GM19025 (cell line): Measurements from ENCODE around the gene MOB2.
A peak's percentile ranks its signal among the peaks of the same experiment; 100 is the strongest.

Experiments used
- ATAC-seq: cut with Tn5 transposase; IDR thresholded peaks from one replicate; pipeline ENCODE4 v1.9.1; 2021; ENCODE audit warnings: mild to moderate bottlenecking, low read depth, moderate library complexity; ENCODE audit not compliant: unreplicated experiment

The MOB2 gene, protein sequence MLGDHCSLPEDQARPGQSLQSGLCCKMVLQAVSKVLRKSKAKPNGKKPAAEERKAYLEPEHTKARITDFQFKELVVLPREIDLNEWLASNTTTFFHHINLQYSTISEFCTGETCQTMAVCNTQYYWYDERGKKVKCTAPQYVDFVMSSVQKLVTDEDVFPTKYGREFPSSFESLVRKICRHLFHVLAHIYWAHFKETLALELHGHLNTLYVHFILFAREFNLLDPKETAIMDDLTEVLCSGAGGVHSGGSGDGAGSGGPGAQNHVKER

DNA sequence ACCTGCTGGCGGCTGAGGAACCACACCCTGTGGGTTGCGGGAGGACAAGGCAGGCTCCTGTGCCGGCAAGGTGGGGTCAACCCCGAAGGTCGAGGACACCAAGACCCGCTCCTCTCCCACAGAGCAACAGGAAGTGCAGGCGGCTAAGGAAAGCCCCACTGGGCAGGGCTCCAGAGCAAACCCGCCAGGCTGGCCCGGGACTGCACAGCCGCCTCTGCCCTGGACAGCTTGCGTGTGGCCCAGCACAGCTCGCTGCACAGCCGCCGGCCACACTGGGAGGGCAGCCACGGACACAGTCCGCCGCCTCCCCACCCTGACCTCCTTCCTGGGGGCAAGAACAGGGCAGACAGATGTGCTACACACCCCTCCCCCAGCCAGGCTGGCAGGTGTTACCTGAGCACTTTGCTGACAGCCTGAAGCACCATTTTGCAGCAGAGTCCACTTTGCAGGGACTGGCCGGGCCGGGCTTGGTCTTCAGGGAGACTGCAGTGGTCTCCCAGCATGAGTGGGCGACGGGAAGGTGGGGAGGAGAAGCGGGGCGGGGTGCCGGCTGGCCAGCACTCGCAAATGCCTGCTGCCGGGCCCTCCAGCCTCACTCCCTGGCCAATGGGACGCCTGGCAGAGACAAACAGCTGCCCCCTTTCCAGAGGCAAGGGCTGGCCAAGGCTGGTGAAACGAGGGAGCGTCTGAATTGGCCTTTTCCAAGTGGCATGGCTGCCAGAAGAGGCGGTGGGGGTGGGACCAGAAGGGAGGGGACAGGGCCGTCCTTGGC, at the start of gene MOB2:
TSS of gene MOB2 (minus strand) at position 726 of the 772 bp plus-strand sequence. CDS start at position 503, 223 bp downstream.
- ATAC-seq = no peak

DNA sequence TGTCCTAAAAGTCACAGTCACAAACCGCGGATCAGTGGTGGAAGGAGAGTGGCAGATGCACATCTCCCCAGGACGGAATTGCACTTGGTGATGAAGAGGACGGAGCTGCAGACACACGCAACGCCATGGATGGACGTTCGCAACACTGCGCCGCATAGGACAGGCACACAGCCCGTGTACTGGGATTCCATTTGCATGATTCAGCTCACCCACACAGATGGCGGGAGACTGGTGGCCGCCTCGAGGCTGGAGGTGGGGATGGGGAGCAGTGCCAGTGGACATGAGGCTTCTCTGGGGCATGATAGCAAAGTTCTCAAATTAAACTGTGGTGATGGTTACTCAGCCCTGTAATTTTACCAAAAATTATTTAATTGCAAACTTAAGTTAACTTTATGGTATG, 48.1 kb upstream of the MOB2 start:
- no peak for ATAC-seq

DNA sequence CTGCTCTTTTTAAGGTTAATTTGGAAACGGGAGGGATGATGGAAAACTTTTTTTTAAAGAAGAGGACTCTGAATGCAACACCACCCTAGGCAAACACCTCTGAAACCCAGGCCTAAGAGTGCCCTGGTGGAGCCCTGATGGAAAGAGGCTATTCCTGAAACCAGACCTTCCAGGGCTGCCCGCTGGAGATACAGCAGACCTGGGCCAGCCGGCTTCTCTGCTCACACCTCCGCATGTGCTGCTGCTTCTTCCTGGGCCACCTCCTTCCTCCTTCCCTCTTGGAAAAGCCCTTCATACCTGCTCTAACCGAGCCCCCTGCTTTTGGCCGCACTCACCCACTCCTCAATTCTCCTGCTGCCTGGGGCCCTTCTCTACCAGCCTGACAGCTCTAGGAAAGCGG, 47.6 kb upstream of the MOB2 start:
- ATAC-seq = no peak

DNA sequence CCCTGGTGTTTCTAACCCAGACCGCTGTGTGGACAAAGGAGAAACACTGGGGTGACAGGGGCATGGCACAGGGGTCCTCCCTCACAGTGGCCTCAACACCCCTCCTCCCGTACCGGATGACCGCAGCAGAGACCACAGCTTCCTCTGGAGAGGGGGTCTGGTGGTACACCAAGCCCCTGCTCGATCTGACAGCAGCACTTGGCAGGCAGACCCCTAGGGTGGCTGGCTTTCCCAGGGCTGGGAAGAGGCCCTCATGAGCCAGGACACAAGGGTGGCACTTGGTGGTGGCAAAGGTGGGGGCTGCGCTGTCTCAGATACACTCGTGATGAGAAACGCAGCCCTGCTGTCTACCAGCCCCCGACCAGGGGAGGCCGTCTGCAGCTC, 46.8 kb upstream of the MOB2 start:
- no peak for ATAC-seq

DNA sequence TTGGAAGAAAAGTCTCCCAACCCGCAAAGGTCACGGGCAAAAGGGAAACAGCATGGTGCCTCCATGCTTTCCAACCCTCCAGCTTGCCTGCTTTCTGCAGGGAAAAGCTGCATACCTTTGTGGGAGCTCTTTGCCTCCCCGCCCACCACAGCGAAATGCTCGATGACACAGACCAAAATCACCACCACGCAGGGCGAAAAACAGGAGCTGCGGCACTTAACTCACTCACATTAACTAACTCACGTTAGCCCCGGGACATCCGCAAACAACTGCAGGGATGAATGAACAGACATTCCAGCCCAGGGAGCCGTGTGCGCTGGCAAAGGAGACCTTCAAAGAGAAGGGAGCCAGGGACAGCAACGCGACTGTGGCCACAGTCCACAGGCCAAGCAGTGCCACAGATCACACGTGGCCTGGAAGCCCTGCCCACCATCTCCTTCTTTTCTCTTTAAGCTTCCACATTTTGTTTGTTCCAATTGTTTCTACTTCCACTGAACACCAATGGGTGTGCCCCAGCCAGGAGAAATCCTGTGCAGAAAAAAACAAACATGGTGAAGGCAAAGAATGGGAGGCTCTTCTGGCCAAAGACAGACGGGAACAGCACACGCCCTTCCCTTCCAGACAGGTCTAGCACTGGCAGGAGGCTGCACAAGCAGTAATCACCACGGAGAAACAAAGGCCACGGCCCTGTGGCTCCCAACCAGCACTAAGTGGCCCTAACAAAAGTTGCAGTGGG, 46.2 kb upstream of the MOB2 start:
- no peak for ATAC-seq

DNA sequence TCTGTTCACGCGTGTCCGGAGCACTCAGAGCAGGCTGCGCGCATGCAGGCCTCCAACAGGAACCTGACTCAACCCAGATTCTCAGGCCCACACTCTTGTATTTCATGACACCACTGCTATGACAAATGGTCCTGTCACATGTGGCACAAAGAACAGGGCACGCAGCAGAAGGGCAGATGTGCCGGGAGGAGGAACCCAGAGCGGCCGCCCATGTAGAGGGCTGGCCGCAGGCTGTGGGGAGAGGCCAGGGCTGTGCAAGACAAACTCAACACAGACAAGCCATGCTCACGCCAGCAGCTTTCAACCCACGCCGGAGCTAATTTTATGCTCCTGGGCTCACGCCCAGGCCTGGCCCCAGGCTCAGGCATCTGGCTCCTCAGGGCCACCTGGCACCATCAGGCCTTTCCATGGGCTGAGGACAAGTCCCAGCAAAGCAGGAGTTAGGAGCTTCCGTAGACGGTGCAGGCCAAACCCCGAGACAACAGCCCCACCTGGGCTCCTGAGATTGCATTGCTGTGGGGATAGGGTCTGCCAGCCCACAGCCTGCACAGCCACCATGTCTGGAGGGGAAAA, 45.5 kb upstream of the MOB2 start:
- no peak for ATAC-seq

DNA sequence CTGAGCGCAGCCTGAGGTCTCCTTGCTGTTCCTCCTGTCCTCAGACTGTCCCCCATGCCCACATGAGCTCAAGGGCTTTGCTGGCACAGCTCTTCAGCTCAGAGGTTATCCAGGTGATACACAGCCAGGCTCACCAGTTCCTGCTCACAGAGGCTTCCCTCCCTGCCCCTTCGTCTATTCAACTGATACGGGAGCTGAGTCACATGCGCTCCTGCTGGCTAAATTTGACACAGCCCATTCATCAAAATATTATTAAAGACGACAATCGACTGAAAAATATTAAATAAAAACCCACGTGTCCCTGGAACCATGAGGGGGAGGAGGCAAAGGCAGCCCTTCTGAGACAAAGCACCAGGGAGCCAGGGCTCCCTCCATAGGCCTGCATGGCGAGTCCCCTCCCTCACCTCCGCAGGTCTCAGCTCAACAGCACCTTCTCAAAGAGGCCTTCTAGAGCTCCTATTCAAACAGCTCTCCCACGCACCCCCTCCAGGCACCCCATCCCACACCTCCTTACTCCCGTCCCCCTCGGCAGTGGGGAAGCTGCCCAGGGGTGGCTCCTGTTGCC, 45.0 kb upstream of the MOB2 start:
- ATAC-seq = no peak

DNA sequence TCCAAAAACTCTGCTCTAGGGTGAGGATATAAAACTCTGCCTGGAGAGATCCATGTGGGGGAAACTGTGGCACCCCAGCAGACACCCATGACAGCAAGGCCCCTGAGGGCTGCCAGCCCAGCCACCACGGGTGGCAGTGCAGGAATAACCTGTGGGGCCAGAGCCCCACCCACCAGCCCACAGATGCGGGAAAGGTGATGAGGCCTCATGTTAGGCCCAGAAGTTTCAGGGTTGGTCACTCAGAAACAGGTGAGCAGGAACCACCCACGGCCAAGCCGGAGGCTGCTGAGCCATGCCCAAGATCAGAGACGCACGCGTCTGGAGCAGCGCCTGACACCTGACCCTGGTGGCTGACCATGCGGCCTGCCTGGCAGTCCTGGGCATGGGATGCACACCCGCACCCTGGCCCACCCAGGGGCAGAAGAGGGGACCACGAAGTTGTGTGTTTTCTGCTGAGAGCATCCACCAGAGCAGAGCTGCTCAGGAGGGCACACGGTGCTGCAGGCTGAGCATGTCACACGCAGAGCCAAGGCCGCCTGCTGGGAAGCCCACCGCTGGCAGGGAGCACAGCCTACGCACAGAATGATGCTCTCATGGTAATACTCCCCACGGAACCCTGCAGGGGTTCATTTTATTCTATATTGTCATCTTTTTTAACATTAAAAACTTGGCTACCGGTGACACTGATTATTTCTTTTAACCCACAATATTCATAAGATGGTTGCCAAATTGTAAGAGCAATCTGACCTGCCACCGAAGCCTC, 44.3 kb upstream of the MOB2 start:
- no peak for ATAC-seq

DNA sequence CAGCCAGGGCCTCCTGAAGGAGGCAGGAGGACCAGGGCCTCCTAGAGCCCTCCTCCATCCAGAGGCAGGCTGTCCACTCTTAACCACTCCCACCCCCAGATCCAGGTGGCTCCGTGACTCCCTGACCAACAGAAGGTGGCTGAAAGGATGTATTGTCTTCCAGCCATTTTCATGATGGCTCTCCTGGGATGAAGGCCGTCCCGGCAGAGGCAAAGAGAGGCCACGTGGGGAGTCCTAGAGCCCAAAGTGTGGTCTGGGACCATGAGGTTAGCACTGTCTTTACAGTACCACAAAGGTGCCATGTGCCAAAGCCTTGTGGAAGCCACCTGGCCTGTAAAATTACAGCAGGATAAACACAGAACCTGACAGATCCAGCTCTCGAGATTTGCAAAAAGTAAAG, 43.2 kb upstream of the MOB2 start:
- no peak for ATAC-seq

DNA sequence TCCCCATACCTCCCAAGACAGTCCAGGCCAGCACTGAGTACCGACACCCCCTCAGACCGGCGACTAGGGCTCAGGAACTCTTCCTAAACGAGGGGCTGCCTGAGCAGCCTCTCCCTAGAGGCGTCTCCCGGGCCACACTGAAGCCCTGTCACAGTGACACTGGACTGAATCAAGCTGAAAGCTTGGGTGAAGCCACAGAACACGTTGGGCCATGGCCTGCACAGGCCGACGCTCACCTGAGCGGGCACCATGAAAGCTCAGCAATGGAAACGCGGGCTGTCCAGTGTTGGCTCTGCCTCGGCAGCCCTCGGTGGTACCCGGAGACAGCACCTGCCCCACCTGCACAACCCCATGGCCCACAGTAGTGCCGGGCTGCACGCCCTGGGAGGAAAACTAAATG, 42.7 kb upstream of the MOB2 start:
- no peak for ATAC-seq

DNA sequence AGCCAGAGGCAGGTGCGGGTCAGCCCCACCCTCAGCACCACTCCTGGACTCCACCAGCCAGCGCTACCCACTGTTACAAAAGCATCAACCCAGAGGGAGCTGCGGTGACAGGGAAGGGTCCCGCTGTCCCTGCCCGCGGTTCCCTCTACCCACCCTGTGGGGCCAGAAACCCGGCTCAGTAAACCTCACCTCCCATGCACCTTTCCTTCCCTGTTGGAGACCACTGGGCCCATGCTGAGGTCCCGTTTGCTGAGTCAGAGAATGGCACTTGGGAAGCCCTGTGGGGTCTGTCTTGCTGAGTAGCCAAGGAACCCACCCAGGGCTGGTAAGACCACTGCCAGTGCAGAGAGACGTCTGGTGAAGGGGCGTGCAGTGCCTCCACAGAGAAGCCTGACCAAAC, 42.1 kb upstream of the MOB2 start:
- no peak for ATAC-seq

DNA sequence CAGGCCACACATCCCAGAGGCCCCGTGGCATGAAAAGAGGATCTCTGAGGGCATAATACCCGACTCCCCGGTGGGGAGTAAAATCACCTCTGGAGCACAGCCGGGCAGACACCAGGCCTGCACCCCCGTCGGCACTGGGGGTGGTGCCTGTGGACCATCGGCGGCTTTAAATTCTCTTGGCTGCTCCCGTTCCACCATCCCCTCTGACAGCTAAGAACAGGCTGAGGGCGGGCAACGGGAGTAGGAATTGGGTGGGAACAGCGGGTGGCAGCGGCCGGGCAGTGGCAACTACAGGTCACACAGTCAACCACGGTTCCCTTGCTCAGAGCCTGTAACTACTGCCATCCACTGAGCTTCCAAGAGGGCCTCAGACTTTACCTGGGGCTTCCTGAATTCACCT, 40.2 kb upstream of the MOB2 start:
- ATAC-seq = no peak

DNA sequence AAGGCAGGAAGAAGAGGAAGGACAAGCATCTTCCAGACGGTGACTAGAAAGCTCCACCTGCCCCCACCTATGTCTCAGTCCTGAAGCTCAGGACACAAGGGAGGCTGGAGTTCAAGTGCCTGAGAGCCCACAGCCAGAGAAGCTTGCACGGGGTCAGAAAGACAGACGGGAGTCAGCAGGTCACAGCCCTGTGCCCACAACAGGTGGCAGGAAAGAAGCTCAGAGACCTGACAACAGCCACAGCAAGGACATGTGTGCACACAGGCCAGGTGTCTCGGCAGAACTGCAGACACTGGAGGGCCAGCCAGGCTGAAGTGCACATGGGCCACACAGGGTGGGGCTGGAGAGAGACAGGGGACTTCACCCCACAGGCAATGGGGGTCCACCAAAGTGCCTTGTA, 37.2 kb upstream of the MOB2 start:
- no peak for ATAC-seq

DNA sequence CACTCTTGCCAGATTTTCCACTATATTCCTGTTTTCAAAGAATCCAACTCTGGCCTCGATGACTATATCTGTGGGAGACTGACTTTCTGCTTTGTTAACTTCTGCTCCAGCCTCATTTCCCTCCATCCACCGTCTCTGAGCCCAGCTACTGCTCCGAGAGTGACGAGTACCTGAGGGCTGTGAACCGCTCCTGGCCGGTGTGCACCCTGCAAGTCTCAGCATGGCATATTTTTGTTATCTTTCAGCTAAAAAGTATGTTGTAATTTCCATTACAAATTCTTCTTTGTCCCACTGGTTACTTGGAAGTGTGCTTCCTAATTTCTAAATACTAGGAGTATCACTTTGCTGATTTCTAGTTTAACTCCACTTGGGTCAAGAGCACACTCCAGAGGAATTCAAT, 36.5 kb upstream of the MOB2 start:
- ATAC-seq = no peak

DNA sequence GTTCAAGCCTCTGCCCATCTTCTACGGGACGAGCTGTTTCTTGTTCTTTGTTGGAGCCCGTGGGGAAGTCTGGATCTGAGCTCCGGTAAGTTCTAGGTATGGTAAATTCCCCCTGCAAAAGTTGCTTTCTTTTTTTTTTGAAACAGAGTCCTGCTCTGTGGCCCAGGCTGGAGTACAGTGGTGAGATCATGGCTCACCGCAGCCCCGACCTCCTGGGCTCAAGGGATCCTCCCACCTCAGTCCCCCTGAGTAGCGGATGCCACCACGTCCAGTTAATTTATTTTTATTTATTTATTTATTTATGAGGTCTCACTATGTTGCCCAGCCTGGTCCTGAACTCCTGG, 35.5 kb upstream of the MOB2 start:
- peak; percentile 40 for ATAC-seq

DNA sequence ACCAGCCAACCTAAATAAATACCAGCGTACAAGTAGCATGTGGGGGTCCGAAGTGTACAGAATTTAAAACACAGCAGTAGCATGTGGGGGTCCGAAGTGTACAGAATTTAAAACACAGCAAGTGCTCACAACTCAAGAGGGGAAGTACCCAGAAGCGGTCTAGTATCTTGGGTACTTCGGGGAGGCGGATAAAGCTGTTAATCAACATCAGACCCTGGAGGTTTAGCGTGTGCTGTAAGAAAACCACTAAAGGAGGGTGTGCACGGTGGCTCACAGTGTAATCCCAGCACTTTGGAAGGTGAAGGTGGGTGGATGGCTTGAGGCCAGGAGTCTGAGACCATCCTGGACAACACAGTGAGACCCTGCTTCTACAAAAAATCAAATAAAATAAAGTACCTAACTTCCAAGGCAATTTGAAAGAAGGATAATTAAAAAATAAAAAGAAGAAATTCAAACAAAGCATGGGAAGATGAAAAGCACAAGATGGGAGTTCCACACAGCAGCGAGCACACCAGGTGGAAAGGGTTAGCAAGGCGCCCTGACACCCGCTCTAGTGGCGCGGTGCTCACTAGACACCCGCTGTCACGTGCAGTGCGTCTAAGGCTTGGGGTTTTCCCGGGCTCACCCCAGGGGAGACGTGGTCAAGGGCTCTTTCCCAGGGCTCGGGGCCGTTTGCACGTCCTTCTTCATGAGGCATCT, 35.0 kb upstream of the MOB2 start:
- ATAC-seq = peak; percentile 66

DNA sequence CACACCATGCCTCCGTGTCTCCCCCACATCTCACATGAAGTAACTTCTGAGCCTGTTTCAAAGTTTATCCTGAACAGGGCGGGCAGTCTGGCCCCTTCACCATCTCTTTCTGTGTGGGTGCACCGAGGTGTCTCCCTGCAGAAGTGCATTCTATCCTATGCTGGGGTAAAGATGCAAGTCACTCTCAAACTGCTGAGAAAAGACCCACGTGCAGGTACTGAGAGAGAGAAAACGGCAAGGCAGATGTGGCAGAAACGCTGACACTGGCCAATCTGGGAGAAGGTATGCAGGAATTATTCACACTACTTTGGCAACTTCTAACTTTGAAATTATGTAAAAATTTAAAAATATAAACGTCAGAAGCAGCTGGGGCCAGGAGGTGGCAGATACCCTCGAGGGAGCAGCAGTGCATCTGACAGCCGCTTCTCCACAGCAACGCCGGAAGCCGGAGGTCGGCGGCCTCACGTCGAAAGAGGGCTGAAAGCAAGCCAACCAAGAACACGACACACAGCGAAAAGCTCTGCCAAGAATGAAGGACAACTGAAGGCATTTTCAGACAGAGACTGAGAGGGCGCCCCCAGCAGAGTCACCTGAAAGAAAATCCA, 34.2 kb upstream of the MOB2 start:
- no peak for ATAC-seq

DNA sequence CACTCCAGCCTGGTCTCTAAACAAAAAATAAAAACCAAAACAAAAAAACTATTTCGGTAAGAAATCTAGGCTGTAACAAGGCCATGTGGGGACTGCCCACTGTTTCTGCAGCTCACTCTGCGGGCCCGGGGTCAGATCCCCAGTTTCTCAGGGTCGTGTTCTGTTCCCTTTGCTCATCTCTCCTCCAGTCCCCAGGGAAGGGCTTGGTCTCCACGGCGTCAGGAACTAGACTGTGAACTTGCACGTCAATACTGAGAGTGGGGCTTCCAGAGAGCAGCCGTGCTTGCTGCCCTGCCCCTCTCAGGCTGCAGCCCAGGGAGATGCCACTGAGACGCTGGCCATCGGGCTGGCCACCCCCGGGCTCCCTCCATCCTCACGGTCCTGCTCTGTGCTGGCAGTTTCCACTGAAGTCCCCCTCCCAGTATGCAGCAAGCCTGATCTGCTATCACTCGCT, 33.7 kb upstream of the MOB2 start:
- ATAC-seq = no peak
